Endothelial cell of umbilical vein (primary cell): ENCODE results near the gene TMEM8B. TPM values are rescaled to one million over a fixed set of nuclear protein-coding genes. Genes with fewer than 3 reads are reported as not detected.

Source experiments
- BruUV-seq: library from RNA; stranded (reverse); fragments of 400-500 nt; replicated peaks from 2 replicates; lab custom pipeline; 2021; lab: Mats Ljungman, UMichigan
- CTCF ChIA-PET: fragments of 300-600, 350-600 bp; sonication (Branson Sonifier 250); formaldehyde crosslinking; loops from one replicate; lab custom pipeline; 2021; ENCODE audit warnings: antibody characterized with exemption, inconsistent platforms; lab: Charles Lee
- POLR2A ChIA-PET: fragments of 300-600, 350-600 bp; sonication (Branson Sonifier 250); formaldehyde crosslinking; loops from one replicate; lab custom pipeline; 2021; ENCODE audit warnings: antibody characterized with exemption, inconsistent platforms; lab: Charles Lee
- DNase-seq: peaks from one replicate; pipeline ENCODE4 v3.0.0-alpha.2; 2011; ENCODE audit warnings: low read depth, low spot score
- FAIRE-seq: peaks from 2 replicates; lab custom pipeline; 2011; peaks lifted over from hg19 to GRCh38; lab: Jason Lieb, UNC
- H2AFZ ChIP-seq: 2 replicates; pipeline ENCODE4 v1.6.0; 2012; ENCODE audit warnings: low read depth, low read length, control low read depth, inconsistent platforms
- H3K27ac ChIP-seq: 2 replicates; pipeline ENCODE4 v1.5.1; 2011; ENCODE audit warnings: low read depth, mild to moderate bottlenecking, control low read depth, low read length, moderate library complexity; ENCODE audit not compliant: insufficient read depth
- H3K27me3 ChIP-seq, 2 experiments: 2 replicates each; pipeline versions ENCODE4 v1.6.0 to v1.6.1; 2011; ENCODE audit warnings: low read length in 2 of 2, mixed read lengths in 1 of 2; ENCODE audit not compliant: control insufficient read depth in 2 of 2, insufficient read depth in 2 of 2
- H3K36me3 ChIP-seq, 2 experiments: 2 replicates in 1 of 2; 3 replicates in 1 of 2; pipeline ENCODE4 v1.5.1; 2011; ENCODE audit warnings: low read length in 2 of 2, mild to moderate bottlenecking in 1 of 2, moderate library complexity in 1 of 2; ENCODE audit not compliant: control insufficient read depth in 2 of 2, insufficient read depth in 2 of 2; ENCODE audit errors: extremely low read depth in 1 of 2
- H3K4me1 ChIP-seq: 3 replicates; pipeline ENCODE4 v1.5.1; 2011; ENCODE audit warnings: mild to moderate bottlenecking, low read length; ENCODE audit not compliant: control insufficient read depth, insufficient read depth; ENCODE audit errors: extremely low read depth
- H3K4me2 ChIP-seq: 2 replicates; pipeline ENCODE4 v1.6.1; 2011; ENCODE audit warnings: low read length, control low read depth, mixed read lengths; ENCODE audit not compliant: insufficient read depth
- H3K4me3 ChIP-seq, 3 experiments: fragments of 200-600 bp in 1 of 3; sonication (generic), shearing (Covaris generic) in 1 of 3; replicated peaks in 1 of 3; 2 replicates each; pipeline ENCODE4 v1.5.1; 2011 to 2016; ENCODE audit warnings: control low read depth in 3 of 3, low read length in 3 of 3, mild to moderate bottlenecking in 2 of 3, inconsistent platforms in 1 of 3, low read depth in 1 of 3, moderate library complexity in 1 of 3; ENCODE audit not compliant: insufficient read depth in 1 of 3
- H3K79me2 ChIP-seq: 2 replicates; pipeline ENCODE4 v1.6.0; 2012; ENCODE audit warnings: low read length, inconsistent platforms; ENCODE audit not compliant: control insufficient read depth, insufficient read depth
- H3K9ac ChIP-seq: replicated peaks from 2 replicates; pipeline ENCODE3; 2011; ENCODE audit warnings: low read length, control low read depth; ENCODE audit not compliant: insufficient read depth; ENCODE audit errors: extremely low read depth
- H3K9me1 ChIP-seq: replicated peaks from 3 replicates; pipeline ENCODE4 v1.6.0; 2011; ENCODE audit warnings: mild to moderate bottlenecking, low read length; ENCODE audit not compliant: control insufficient read depth, insufficient read depth; ENCODE audit errors: extremely low read depth
- H3K9me3 ChIP-seq: replicated peaks from 2 replicates; pipeline ENCODE4 v1.5.1; 2012; ENCODE audit warnings: low read length, inconsistent platforms; ENCODE audit not compliant: control insufficient read depth, insufficient read depth
- H4K20me1 ChIP-seq: replicated peaks from 2 replicates; pipeline ENCODE3; 2011; ENCODE audit warnings: mild to moderate bottlenecking, low read length; ENCODE audit not compliant: control insufficient read depth, insufficient read depth; ENCODE audit errors: extremely low read depth
- CTCF ChIP-seq, 2 donors: IDR thresholded peaks; 1 replicate in 1 of 2; 2 replicates in 1 of 2; pipeline ENCODE4 v1.5.1; 2011; ENCODE audit warnings: low read length in 2 of 2, mild to moderate bottlenecking in 2 of 2, moderate library complexity in 2 of 2, control low read depth in 1 of 2, inconsistent platforms in 1 of 2, low read depth in 1 of 2; ENCODE audit not compliant: insufficient read depth in 1 of 2; ENCODE audit errors: extremely low read depth in 1 of 2
- EZH2 ChIP-seq: IDR thresholded peaks from 2 replicates; pipeline ENCODE4 v1.6.1; 2012; ENCODE audit warnings: borderline replicate concordance, low read depth, mild to moderate bottlenecking, moderate library complexity, low read length, inconsistent platforms; ENCODE audit not compliant: severe bottlenecking
- FOS ChIP-seq: IDR thresholded peaks from 2 replicates; pipeline ENCODE4 v1.6.1; 2011; ENCODE audit warnings: mild to moderate bottlenecking, low read length, moderate library complexity, borderline replicate concordance; ENCODE audit not compliant: insufficient read depth
- MAX ChIP-seq: IDR thresholded peaks from 2 replicates; pipeline ENCODE4 v1.6.1; 2011; ENCODE audit not compliant: insufficient read depth, insufficient read length
- MYC ChIP-seq: IDR thresholded peaks from one replicate; pipeline ENCODE4 v1.6.1; 2011; ENCODE audit warnings: mild to moderate bottlenecking, low read depth, low read length
- POLR2A ChIP-seq: IDR thresholded peaks from 2 replicates; pipeline ENCODE4 v1.6.1; 2012; ENCODE audit warnings: low read depth, mild to moderate bottlenecking, control low read depth, low read length
- POLR2AphosphoS5 ChIP-seq: IDR thresholded peaks from 2 replicates; pipeline ENCODE4 v1.6.1; 2012; ENCODE audit warnings: low read depth, mild to moderate bottlenecking, control low read depth, low read length, moderate library complexity; ENCODE audit not compliant: insufficient read depth
- dilution Hi-C: fragments of 300-500 bp; cut with MboI; formaldehyde crosslinking; loops from one replicate; pipeline ENCODE4 v1.15.0; 2019; ENCODE audit warnings: low sequenced_read_pairs; ENCODE audit not compliant: extremely low pct_ligation_motif_present
- intact Hi-C: fragments of 100-400 bp; cut with micrococcal nuclease; formaldehyde crosslinking; loops from one replicate; pipeline ENCODE4 v1.10.0; 2022
- polyA plus RNA-seq, 4 experiments: library from polyadenylated mRNA; depleted of rRNA in 3 of 4; stranded (reverse) in 3 of 4; unstranded in 1 of 4; fragments of >200 nt; gene quantifications; 2 replicates each; pipeline versions ENCODE4 v1.2.1 to v1.2.3, GENCODE V29; 2011 to 2012; ENCODE audit warnings: missing spikeins in 1 of 4
- total RNA-seq: library from RNA; stranded (reverse); gene quantifications from 2 replicates; pipeline ENCODE4 v1.2.3, GENCODE V29; 2021

TMEM8B gene
- total and polyA plus RNA-seq, 2 donors (not counting 3 experiments of a cell fraction or from before 2014, with no cell fraction given) = 2.5 to 3.6 TPM

GRCh38 chr9:35847792-35848572, 19.0 kb downstream of the TMEM8B start:
- no TSS peak for BruUV-seq
- H3K9ac ChIP-seq = no peak overlapping the region
- dilution Hi-C loops (no loop called here), intact Hi-C loops (loop anchor here (2.0 kb wide), 1 partner anchor 17 kb away; no protein-coding TSS in a partner anchor)
- peaks cover 8 to 12% of the 10 kb centered on the region in 2 experiments for H3K27me3 ChIP-seq
- ChIA-PET POLR2A (no interaction called here), CTCF (interaction anchor here (0.6 to 1.9 kb wide), 9 partner anchors 8 to 115 kb away, joined by 3 to 7 read pairs (median 6); partner anchors contain the start of genes CREB3 and TLN1)
- H3K9me1 ChIP-seq = no peaks in the 10 kb centered on the region
- H4K20me1 ChIP-seq = no peaks in the 10 kb centered on the region
- TF ChIP-seq MYC = no peak
- no peak for TF ChIP-seq MAX
- TF ChIP-seq FOS = no peak
- TF ChIP-seq EZH2 = no peak
- TF ChIP-seq CTCF (IDR thresholded peaks at IDR 0.05; ENCODE audit: extremely low read depth in 1 of 2, insufficient read depth in 1 of 2, low read depth in 1 of 2, low read length in 2 of 2) = no peak
- no peak for TF ChIP-seq POLR2A
- TF ChIP-seq POLR2AphosphoS5 = no peak
- FAIRE-seq = no peak
- H3K9me3 ChIP-seq = no peaks in the 10 kb centered on the region
- H2AFZ ChIP-seq = no peak overlapping the region
- no peak overlapping the region for H3K4me3 ChIP-seq
- H3K4me2 ChIP-seq = no peak overlapping the region
- no peak for DNase-seq
- H3K79me2 ChIP-seq = no peaks in the 10 kb centered on the region
- H3K4me1 ChIP-seq = peaks cover 16% of the 10 kb centered on the region
- H3K36me3 ChIP-seq = no peaks in the 10 kb centered on the region
- no peak overlapping the region for H3K27ac ChIP-seq
